ENCODE results near the gene SLC44A2.

Gene SLC44A2

DNA sequence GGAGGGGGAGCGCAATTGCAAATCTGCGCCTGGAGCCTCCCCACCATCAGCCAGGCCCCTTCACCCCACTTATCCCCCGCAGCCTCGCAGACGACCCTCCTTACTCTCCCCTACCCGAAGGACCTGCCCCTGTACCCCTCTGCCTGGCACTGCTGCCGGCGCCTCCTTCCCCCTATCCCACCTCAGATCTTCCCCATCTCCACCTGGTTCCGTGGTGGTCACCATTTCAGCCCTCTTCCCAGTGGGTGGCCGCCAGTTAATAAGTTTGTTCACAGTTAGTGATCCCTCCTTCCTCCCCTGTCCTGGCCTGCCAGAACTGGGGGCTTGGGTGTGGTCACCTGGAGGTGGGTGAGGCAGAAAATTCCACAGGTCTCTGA, 397 bp downstream of the SLC44A2 start:
- peak overlapping the region; percentile 69 for H3K4me3 ChIP-seq (ENCODE audit: control insufficient read depth, low read depth, low read length)
- DNase-seq (ENCODE audit: low read depth): no peak
- TF ChIP-seq CTCF (IDR thresholded peaks at IDR 0.05; ENCODE audit: control insufficient read depth, insufficient read depth, low read depth, low read length, missing control alignments): no peak

- H3K4me3 ChIP-seq (ENCODE audit: control insufficient read depth, low read depth, low read length): no peak overlapping the region
- no peak for DNase-seq (ENCODE audit: low read depth)
- TF ChIP-seq CTCF (IDR thresholded peaks at IDR 0.05; ENCODE audit: control insufficient read depth, insufficient read depth, low read depth, low read length, missing control alignments): no peak
Measured at GRCh38 chr19:10631874-10632273, 6.5 kb downstream of the SLC44A2 start.

GRCh38 chr19:10634430-10634829, 9.1 kb downstream of the SLC44A2 start:
- no peak for TF ChIP-seq CTCF (IDR thresholded peaks at IDR 0.05; ENCODE audit: control insufficient read depth, insufficient read depth, low read depth, low read length, missing control alignments)
- no peak overlapping the region for H3K4me3 ChIP-seq (ENCODE audit: control insufficient read depth, low read depth, low read length)
- no peak for DNase-seq (ENCODE audit: low read depth)

- no peak for DNase-seq (ENCODE audit: low read depth)
- no peak for TF ChIP-seq CTCF (IDR thresholded peaks at IDR 0.05; ENCODE audit: control insufficient read depth, insufficient read depth, low read depth, low read length, missing control alignments)
- H3K4me3 ChIP-seq (ENCODE audit: control insufficient read depth, low read depth, low read length): no peak overlapping the region
Measured at GRCh38 chr19:10634963-10635362, 9.6 kb downstream of the SLC44A2 start.

- DNase-seq (ENCODE audit: low read depth): no peak
- no peak overlapping the region for H3K4me3 ChIP-seq (ENCODE audit: control insufficient read depth, low read depth, low read length)
- no peak for TF ChIP-seq CTCF (IDR thresholded peaks at IDR 0.05; ENCODE audit: control insufficient read depth, insufficient read depth, low read depth, low read length, missing control alignments)
Measured at GRCh38 chr19:10636304-10636972, 11.1 kb downstream of the SLC44A2 start.

DNA sequence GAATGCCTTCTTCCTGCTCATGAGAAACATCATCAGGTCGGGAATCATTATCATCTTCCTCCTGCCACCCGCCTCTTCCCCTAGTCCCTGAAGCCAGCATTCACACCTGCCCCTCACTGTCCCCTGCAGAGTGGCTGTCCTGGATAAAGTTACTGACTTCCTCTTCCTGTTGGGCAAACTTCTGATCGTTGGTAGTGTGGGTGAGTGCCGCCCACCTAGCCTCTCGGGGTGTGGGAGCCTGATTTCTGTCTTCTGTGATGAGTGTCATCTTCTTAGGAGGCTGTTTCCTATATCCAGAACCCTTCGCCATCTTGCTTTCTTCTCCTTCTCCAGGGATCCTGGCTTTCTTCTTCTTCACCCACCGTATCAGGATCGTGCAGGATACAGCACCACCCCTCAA, 12.5 kb downstream of the SLC44A2 start:
- DNase-seq (ENCODE audit: low read depth): no peak
- H3K4me3 ChIP-seq (ENCODE audit: control insufficient read depth, low read depth, low read length): no peak overlapping the region
- TF ChIP-seq CTCF (IDR thresholded peaks at IDR 0.05; ENCODE audit: control insufficient read depth, insufficient read depth, low read depth, low read length, missing control alignments): no peak

DNA sequence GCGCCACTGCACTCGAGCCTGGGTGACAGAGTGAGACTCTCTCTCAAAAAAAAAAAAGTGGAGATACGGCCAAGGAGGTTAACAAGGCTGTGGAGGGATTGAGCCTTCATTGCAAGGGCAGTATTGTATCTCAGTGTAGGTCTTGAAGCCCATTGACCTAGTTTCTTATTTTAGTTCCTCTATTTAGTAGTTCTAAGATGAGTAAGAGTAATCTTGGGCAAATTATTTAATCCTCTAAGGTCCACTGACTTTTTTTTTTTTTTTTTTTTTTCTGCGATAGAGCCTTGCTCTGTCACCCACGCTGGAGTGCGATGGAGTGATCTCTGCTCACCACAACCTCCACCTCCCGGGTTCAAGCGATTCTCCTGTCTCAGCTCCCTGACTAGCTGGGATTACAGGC, 14.5 kb downstream of the SLC44A2 start:
- DNase-seq (ENCODE audit: low read depth): no peak
- TF ChIP-seq CTCF (IDR thresholded peaks at IDR 0.05; ENCODE audit: control insufficient read depth, insufficient read depth, low read depth, low read length, missing control alignments): no peak
- H3K4me3 ChIP-seq (ENCODE audit: control insufficient read depth, low read depth, low read length): no peak overlapping the region
